Stimulated activated CD8-positive, alpha-beta memory T cell treated with anti-CD3 and anti-CD28 coated beads, Interleukin-4, amount 100 ng/mL, for 4 hours (primary cell): Measurements from ENCODE around the gene PCCA.
"Not testable (repeated sequence)": the region's sequence is repeated elsewhere in the genome, so short reads cannot be mapped to it uniquely, and the experiment has no call there.

Experiments used
- DNase-seq, 2 donors: peaks; one replicate each; pipeline ENCODE4 v3.0.0-alpha.2; 2020; ENCODE audit warnings: low read depth in 2 of 2, low spot score in 1 of 2

PCCA gene

DNA sequence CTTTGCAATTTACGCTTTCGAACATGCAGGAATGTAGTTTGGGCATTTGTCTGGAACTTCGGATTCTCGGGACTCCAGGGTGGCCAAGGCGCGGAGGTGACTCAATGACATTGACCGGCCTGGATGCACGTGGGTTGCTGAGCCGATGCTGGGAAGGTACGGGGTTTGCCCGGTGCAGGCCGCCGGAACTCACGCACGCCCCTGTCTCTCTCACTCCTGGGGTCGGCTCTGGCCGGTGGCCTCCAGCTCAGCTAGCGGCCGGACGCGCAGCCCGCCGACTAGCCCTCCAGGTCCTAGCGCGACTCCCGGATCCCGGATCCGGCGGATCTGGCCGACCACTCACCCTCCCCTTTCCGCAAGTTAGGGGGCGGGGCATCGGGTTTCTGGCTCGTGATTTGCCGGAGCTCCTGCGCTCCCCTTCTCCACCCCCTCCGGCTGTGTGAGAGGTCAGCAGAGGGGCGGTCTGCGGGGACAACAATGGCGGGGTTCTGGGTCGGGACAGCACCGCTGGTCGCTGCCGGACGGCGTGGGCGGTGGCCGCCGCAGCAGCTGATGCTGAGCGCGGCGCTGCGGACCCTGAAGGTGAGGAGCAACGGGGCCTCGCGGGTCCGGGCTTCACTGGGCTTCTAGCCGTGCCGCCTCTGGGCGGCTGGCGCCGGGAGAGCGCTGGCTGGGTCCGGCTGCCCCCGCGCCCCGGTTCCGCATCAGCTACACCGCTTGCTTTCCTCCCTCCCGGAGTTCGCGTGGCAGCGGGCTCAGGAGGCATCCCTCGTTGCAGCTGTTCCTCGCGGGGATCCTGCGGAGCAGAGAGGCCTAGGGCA is at the start of gene PCCA:
Gene PCCA (plus strand): TSS at position 450 of the 821 bp plus-strand sequence. CDS start 28 bp downstream, at position 478.
- peak; percentile 59 to 60 for DNase-seq

GRCh38 chr13:100039740-100040139 is 49.2 kb upstream of the PCCA start:
- DNase-seq: no peak

DNA sequence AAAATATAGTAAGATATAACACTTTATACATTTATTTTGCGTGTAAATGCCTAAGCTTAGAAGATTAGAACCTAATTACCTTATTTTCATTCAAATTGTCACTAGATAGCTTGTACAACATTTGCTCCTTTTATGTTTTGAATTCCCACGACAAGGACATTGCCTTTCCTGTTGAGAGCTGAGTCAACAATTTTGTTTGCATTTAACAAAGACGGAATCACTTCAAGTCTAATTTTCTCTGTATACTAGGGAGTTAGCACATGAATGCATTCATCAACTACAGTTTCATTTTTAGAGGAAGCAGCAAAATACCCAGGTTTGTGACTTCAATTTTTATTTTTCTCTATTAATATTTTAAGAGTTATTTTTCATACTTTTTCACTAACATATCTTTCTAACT is 48.7 kb upstream of the PCCA start:
- DNase-seq: no peak

DNA sequence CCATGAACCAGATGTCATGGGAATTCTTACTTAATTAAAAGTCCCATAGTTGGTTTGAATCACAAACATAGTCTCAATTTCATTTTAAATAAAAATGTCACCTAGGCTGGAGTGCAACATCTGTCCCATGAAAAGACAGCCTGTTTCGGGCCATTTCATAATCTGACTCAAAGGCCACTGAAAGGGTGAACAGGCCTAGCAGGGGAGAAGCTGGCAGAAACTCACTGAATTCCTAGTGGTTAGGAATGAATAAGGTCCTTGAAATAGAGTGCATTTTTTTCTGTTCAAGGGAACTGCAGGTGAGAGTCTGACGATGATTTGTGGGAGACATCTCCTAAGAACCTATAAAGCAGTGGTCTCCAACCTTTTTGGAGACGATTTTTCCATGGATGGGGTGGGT is 44.0 kb upstream of the PCCA start:
- no peak for DNase-seq

DNA sequence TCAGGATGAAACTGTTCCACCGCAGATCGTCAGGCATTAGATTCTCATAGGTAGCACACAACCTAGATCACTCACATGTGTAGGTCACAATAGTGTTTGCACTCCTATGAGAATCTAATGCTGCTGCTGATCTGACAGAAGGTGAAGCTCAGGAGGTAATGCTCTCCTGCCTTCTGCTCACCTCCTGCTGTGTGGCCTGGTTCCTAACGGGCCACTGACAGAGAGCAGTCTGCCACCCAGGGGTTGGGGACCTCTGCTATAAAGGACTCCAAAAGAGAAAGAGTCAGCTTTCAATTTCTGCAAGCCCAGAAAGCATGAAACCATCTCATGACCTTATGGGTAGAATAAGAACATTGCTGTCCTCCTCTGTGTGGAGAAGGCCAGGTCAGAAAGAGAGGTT is 43.5 kb upstream of the PCCA start:
- DNase-seq: no peak

- no peak for DNase-seq
These were observed 37.8 kb upstream of the PCCA start for GRCh38 chr13:100051070-100051469.

DNA sequence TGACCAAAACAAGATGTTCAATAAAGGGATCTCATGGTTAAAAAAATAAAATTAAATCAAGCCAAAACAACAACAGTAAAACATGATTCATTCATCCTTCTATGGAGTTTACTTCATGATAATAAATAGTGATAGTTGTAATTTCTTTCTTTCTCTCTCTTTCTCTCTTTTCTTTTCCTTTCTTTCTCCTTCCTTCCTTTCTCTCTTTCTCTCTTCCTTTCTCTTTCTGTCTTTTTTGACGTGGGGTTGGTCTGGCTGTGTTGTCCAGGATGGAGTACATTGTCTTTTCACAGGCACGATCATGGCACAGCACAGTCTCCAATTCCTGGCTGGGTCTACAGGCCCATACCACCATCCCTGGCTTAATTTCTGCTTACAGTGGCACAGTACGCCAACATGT is 29.1 kb upstream of the PCCA start:
- DNase-seq: no peak

DNA sequence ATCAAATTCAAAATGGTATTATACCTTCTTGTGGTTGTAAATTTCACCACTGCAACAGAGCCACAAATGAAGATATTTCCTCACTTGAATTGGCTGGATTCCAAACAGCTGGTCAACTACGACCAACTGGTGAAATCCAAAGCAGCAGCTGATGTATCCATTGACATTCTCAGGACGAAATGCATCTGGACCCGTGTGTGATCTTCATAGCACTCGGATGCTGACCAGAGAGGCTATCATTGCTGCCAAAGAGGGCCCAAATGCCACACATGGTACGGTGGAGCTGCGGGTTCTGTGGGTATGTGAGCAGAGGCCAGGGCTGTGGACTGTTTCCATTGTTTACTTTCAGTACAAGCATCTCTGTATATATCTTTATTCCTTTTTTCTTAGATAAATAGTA is 25.6 kb upstream of the PCCA start:
- DNase-seq: no peak

GRCh38 chr13:100063906-100064305 is 25.0 kb upstream of the PCCA start:
- no peak for DNase-seq

DNA sequence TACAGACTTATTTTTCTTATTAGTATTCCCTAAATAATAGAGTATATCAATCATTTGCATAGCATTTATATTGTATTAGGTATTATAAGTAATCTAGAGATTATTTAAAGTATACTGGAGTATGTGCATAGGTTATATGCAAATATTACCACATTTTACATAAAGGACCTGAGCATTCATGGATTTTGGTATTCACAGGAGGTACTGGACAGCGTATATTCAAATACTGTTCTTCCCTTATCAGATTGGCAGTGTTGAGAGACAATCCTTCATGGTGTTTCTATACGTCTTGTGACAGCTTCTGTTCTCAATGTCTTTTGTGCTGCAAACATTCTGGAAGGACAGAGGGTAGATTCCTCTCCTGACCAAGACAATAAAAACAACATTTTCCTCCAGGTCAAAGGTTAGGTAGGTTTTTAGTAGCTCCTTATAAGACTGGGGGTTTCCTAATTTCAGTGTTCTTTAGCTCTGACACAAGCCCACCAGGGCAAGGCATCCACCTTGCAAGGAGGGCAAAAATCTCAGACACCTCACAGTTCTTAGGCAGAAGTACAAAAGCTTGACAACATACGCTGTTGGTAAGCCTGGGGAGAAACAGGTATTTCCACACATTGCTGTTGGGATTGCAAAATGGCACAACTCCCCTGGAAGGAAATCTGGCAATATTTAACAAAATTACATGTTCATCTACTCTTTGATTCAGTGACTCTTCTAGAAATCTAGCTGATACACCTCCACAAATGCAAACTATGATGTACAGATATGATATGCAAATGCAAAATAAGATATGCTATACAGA is 20.6 kb upstream of the PCCA start:
- DNase-seq: no peak

GRCh38 chr13:100069278-100069677 is 19.6 kb upstream of the PCCA start:
- no peak for DNase-seq

DNA sequence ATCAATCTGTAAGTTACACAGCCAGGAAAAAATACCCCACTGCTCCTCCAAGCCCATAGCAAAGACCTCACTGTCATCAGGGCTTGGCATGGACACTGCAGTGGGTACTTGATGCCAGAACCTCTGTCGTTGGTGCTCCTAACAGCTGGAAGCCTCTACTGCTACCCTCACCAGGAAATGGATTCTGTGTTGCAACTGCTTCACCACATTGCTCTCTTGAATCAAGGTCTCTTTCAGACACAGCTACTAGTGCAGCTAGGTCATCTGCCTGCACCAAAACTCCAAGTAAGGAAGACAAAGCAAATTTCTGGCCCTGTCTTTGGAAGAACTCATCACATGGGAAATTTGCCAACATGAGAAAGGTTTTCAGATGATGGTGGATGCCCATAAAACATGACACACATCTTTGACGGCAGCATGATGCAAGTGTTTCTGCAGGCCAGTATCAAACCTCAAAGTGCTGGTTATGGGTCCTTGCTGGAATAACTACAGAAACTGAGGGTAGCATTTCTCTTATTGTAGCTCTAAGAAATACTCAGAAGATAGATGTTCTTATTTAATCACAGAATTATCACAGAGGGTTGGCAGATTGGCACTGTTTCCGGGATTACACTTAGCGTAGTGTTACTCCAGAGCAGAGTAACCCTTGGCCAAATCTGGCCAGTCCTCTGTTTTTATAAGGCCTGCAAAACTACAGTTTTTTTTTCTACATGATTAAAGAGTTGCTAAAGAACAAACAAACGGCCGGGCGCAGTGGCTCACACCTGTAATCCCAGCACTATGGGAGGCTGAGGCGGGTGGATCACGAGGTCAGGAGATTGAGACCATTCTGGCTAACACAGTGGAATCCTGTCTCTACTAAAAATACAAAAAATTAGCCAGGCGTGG is 12.9 kb upstream of the PCCA start:
- no peak for DNase-seq

DNA sequence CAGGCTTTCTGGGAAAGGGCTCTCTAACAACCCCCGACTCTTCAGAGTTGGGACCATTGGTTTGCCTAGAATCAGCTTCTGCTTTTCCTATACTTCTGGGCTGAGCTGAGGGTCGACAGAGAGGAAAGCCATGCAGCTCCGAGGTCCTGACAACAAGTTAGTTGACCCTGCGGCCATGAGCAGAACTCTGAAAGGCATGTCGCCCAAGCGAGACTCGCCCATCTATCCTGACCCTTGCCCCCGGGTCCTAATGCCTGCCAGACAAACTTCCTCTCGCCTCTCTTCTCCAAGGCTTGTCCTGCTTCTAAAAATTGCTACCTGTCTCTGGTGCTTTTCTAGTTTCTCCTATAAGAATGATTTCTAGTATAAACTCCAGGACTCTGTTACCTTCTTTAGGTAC is 9.9 kb upstream of the PCCA start:
- DNase-seq: not testable (repeated sequence)

DNA sequence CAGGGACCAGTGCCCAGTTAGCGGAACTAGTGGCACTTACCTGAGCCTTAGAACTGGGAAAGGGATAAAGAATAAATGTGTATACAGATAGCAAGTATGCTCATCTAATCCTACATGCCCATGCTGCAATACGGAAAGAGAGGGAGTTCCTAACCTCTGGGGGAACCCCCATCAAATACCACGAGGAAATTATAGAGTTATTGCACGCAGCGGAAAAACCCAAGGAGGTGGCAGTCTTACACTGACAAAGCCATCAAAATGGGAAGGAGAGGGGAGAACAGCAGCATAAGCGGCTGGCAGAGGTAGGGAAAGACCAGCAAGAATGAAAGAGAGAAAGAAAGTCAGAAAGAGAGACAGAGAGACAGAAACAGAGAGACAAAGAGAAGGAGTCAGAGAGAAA is 5.5 kb upstream of the PCCA start:
- not testable (repeated sequence) for DNase-seq

- DNase-seq: no peak
These were observed 635 bp upstream of the PCCA start for GRCh38 chr13:100088273-100088643.

GRCh38 chr13:100089465-100090032 is 656 bp downstream of the PCCA start:
- DNase-seq: no peak

- no peak for DNase-seq
These were observed 2.0 kb downstream of the PCCA start for GRCh38 chr13:100090861-100091260.

- no peak for DNase-seq
These were observed 2.5 kb downstream of the PCCA start for GRCh38 chr13:100091391-100091790.

DNA sequence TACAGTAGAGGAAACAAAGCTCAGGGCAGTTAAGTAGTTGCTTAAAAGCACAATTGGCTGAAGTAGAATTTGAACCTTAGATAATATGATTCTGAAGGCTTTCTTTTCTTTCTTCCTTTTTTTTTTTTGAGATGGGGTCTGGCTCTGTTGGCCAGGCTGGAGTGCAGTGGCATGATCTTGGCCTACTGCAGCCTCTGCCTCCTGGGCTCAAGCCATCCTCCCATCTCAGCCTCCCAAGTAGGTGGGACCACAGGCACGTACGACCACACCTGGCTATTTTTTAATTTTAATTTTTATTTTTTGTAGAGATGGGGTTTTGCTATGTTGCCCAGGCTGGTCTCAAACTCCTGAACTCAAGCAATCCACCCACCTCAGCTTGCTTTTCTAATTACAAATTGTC is 3.4 kb downstream of the PCCA start:
- DNase-seq: not testable (repeated sequence)

DNA sequence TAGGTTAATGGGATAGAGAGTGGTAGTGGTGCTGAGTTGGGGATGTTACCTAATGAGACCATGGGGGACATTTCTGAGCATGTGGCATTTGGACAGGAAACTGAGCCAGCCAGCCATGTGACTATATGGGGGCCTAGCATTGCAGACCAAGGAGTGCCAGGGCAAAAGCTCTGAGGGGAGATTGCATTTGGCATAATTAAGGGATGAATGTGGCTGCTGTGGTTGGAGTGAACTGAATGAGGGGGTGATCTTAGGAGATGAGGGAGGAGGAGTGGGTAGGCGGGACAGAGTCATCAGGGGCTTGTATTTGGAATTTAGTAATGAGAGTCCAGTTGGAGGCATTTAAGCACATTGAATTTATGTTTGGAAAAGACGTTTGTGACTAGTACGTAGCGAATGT is 6.6 kb downstream of the PCCA start:
- no peak for DNase-seq

GRCh38 chr13:100096526-100096925 is 7.6 kb downstream of the PCCA start:
- DNase-seq: no peak
